ENCODE measurements around the gene TBATA.

- TF ChIP-seq POLR2A (IDR thresholded peaks at IDR 0.05): no peak
- TF ChIP-seq CTCF (IDR thresholded peaks at IDR 0.05): no peak
- TF ChIP-seq POLR2AphosphoS5 (IDR thresholded peaks at IDR 0.05): no peak
Observed at GRCh38 chr10:70736525-70736924, 48.7 kb downstream of the TBATA start.
